ENCODE results near the gene LRRC4C.

The LRRC4C gene

GRCh38 chr11:40281052-40281580 is 1178.3 kb downstream of the LRRC4C start:
- no peak for FAIRE-seq

- FAIRE-seq: no peak
Observed at GRCh38 chr11:40280159-40281051, 1179.0 kb downstream of the LRRC4C start.

GRCh38 chr11:40276960-40277359 is 1182.5 kb downstream of the LRRC4C start:
- no peak for FAIRE-seq

- no peak for FAIRE-seq
Observed at GRCh38 chr11:40274017-40274416, 1185.4 kb downstream of the LRRC4C start.

DNA sequence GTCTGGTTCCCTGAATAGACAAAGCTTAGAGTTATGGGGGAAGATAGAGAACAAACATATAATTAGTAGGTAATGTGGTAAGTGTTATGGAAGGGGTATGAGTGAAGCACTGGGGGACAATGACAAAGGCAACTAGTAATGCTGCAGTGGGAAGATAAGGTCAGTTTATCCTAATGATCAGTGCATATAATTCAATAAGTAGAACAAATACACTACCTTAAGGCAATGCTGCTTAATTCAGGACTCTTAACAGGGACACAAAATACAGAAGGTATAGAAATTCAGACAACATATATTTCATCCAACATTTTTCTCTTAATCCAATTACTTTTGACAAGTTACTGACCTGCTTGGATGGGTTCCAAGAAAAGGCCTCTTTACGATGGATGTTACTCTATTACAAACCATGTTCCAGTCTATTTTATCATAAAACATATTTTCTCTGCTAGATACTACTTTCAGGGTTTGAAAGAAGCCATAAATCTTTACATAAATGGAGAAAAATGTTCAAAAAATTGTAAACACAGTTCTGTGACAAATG is 1186.2 kb downstream of the LRRC4C start:
- FAIRE-seq: no peak

DNA sequence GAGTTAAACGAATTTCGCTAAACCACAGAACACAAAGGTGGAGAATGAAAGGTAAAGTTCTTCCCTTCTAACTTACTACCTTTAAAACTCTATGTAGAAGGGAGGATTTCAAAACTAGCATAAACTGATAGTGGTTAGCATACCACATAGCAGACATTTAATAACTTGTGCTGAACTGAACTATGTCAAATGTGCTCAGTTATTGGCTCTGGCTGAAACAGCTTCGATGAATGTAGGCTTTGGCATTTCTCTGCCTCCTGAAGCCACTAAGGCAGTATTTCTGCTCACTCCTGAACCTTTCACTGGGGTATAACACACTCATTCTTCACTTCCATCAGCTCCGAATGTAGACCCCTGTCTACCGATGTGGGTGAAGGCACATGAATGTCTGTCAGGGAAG is 1188.1 kb downstream of the LRRC4C start:
- FAIRE-seq: no peak

- FAIRE-seq: no peak
Observed at GRCh38 chr11:40269865-40270264, 1189.6 kb downstream of the LRRC4C start.

DNA sequence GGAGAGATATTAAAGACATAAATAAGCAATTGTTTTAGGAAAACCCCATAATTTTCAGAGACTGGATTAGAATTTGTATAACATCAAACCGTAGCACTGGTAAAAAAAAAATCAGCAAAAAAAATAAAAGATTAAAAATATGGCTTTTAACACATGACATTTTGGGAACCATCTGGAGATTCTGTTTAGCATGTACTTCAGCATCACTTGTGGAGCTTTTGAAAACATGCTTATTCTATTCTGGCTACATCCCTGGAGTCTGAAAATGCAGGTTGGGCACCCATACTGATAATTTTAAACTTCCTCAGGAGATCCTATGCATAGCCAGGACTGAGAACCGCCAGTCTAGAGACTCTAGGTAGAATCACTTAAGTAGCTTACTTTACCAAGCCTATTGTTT is 1190.9 kb downstream of the LRRC4C start:
- no peak for FAIRE-seq

- no peak for FAIRE-seq
Observed at GRCh38 chr11:40255457-40255856, 1204.0 kb downstream of the LRRC4C start.

DNA sequence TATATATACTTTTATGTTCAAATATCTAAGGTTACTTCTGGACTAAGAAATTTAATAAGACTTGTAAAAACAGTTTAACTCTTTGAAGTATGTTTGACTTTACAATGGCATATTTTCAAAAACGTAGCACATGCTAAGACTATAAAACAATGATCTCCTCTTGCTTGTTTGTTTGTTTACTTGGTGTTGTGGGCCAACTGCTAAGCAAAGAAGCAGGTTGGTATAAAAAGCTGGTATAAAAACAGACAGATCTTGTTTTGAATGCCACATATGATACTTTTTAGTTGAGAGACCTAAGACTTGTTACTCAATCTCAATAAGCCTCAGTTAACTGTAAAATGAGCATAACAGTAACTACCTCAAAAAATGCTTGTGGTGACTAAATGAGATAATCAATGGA is 1206.3 kb downstream of the LRRC4C start:
- no peak for FAIRE-seq

DNA sequence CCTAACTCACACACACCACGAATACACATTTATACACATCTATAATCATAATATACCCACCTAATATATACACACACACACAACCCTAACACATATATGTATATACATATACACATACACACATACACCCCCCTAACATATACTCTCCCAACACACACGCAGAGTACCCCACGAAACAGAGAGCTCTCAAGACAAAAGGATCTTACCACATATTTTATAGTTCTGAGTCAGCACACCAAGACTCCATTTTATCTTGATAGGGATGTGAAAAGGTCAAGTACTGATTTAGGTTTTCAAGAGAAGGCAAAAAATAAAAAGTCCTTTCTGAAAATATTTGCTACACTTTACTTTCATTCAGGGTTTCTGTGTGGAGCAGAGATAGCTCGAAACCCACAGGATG is 1207.2 kb downstream of the LRRC4C start:
- no peak for FAIRE-seq

DNA sequence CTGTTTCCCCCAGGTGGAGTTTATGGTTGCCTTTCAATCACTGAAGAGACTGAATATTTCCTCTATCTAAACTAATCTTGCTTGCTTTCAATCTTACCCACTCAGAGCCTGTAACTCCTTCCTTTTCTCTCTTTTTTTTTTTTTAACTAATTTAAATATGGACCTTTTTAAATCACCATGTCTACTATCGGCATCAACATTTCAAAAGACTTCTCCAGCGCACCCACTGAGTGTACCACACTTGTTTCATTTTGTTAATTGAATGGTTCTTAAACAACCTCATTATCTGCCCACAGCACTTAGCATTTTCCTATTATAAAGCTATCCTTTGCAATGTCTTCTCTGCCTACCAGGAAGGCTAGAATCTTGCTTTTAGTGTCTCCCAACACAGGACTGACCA is 1212.5 kb downstream of the LRRC4C start:
- FAIRE-seq: no peak

DNA sequence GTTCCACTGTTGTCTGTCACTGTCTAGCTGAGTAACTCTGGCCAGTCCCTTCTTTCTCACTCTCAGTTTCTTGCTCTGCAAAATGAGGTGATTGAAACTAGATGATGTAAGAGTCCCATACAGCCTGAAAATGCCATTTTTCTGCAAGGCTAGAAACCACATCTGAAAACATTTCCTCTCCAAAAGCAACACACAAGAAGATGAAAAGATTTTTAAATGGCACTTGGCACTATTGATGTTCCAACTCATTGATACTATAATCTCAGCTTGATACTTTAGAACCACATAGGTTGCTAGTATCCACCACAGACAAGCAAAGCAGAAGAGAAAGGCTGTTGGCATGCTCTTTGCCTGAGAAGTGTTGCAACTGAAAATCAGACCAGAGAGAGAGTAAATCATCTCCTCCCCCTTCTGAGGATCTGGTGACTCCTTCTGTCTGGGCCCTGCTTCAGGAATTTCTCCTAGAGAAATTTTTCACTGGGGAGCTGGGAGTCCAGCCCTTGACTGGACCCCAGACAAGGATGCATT is 1217.9 kb downstream of the LRRC4C start:
- FAIRE-seq: no peak

DNA sequence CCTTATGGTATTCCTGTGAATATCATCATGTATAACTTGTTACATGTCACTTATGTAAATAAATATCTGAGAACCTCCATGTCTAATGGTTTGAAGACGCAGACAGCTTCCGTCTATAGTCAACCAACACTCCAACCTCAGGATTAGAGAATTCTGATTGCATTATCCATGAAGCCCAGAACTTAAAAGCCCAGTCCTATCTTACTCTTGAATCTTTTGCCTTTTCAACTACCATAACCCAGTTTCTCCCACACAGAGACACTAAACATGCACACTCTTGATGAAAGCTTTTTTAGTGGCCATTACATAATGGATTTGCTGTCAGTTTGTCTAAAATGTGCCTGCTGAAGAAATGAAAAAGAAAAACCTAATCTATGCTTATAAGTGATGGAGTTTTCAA is 1219.2 kb downstream of the LRRC4C start:
- FAIRE-seq: no peak

GRCh38 chr11:40236526-40236925 is 1222.9 kb downstream of the LRRC4C start:
- no peak for FAIRE-seq

GRCh38 chr11:40235841-40236240 is 1223.6 kb downstream of the LRRC4C start:
- FAIRE-seq: no peak

DNA sequence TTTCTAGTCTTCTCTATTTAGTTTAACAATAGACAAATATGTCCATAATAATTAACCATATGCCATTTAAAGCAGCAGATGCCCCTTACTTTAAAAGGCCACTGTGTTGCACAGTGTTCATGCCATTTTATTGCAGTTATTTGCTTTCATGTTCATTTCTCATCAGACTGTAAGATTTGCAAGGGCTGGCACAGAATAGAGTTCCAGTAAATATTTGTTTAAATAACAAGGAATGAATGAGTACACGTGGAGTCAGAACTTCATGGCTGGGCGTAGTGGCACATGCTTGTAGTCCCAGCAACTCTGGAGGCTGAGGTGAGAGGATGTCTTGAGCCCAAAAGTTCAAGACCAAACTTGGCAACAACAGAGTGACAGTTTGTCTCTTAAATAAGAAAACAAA is 1228.6 kb downstream of the LRRC4C start:
- FAIRE-seq: no peak

- FAIRE-seq: no peak
Observed at GRCh38 chr11:40228662-40229061, 1230.8 kb downstream of the LRRC4C start.

DNA sequence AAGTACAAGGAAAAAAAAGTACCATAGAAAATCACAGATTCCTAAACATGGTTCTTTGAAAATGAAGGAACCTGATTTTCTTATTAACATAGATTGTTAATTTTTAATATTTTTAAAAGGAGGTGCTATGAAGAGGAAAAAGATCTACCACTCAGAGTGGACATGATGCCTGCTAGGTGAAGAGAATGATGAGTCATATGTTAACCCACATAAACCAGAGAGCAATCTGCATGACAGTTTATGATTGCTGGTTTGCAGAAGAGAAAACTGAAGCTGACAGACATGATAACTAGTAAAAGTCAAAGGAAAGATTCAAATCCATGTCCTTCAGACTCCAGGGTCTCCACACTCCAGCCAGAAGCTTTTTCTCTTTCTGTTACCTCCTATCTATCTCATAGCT is 1231.7 kb downstream of the LRRC4C start:
- no peak for FAIRE-seq

GRCh38 chr11:40226654-40227053 is 1232.8 kb downstream of the LRRC4C start:
- FAIRE-seq: no peak

DNA sequence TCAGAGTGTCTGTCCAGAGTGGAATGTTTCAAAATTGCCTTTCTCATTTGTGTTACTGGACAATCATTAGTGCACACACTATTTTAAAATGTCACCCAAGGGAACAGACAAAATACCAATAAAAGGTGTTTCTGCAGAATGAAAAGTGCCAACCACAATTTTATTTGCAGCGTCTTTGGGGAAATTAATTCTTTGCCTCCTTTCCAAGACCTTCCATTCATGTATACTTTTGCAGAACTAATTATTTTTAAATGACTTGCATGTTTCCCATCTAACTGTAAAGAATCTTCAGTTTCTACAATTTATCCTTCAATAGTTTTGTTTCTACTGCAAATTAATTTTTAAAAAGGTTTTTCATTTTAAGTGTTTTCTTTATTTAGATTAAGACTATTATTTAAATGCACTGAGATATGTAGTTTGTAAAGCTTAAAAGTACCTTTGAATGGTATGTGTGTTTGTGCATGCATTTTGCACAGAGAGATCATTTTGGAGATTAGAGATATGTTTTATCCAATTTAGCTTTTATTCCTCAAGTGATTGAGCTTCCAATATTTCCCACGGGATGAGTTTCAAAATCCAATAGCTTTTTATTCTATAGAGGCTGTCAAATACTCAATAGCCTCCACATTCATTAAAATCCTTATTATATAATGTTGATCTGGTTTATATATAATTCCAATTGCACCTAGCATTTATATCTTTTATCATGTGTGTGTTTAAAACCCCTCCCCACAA is 1235.7 kb downstream of the LRRC4C start:
- FAIRE-seq: no peak

DNA sequence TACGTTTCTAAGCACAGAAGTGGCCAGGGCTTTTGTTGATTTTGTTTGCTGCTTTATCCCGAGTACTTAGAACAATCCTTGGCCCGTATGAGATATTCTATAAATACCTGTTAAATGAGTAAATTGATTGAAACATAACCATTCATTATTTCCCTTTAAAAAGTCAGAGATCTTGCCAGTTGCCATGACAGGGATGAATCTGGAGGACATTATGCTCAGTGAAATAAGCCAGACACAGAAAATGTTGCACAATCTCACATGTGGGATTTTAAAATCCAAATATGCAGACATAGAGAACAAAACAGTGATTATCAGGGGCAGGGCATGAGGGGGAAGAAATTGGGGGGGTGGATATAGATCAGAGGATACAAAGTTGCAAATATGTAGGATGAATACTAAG is 1240.1 kb downstream of the LRRC4C start:
- no peak for FAIRE-seq

- FAIRE-seq: no peak
Observed at GRCh38 chr11:40215556-40215955, 1243.9 kb downstream of the LRRC4C start.
